ENCODE measurements around the gene THEMIS2.

DNA sequence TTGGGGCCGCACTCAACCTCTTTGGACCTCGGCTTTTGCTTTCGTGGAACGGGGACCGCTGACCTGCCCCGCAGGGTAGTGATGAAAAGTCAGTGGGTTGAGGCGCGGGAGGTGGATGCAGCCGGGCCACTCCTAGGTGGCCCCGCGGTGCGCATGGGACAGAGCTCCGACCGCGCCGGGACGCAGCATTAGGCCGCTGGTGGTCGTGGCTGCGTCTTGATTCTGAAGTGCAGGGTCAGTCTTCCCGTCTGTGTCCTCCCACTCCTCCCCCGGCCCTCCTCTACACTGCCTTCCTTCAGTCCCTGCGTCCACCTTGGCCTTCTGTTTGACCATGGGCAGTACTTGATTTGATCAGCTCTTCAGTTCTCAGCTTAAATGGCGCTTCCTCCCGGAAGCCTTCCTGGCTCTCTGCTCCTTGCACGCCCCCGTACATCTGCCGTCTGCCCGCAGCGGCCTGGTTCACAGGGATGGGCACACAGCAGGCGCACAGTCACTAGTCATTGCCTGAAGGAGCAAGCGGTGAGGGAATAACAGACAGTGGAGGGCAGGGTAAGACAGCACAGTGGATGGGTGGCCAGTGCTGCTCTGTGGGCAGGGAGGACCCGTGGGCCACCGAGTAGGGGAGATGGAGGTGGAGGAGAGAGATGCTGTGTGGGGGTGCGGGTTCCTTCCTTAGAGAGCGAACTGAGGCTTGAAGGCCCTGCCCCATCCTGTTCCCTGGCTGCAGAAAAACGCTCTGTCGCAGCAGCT lies 633 bp downstream of the THEMIS2 start:
- no peak for TF ChIP-seq MAX (IDR thresholded peaks at IDR 0.05)
- no peak for TF ChIP-seq CEBPB (IDR thresholded peaks at IDR 0.05)
- TF ChIP-seq TEAD4 (IDR thresholded peaks at IDR 0.05) = no peak
- no peak for TF ChIP-seq EP300 (IDR thresholded peaks at IDR 0.05; ENCODE audit: borderline replicate concordance)
- no peak for TF ChIP-seq REST (IDR thresholded peaks at IDR 0.05; ENCODE audit: low read depth)
- TF ChIP-seq YY1 (IDR thresholded peaks at IDR 0.05; ENCODE audit: low read depth) = no peak
- TF ChIP-seq RAD21 (IDR thresholded peaks at IDR 0.05; ENCODE audit: low read depth) = no peak
- no peak for TF ChIP-seq CREB1 (IDR thresholded peaks at IDR 0.05; ENCODE audit: low read depth)
- 0 out of 2 replicates have a peak, but pooled peaks have one; percentile 19 for TF ChIP-seq TAF1 (IDR thresholded peaks at IDR 0.05; ENCODE audit: low read depth)
- TF ChIP-seq TCF12 (IDR thresholded peaks at IDR 0.05; ENCODE audit: low read depth) = no peak
- TF ChIP-seq, protein P1, sequence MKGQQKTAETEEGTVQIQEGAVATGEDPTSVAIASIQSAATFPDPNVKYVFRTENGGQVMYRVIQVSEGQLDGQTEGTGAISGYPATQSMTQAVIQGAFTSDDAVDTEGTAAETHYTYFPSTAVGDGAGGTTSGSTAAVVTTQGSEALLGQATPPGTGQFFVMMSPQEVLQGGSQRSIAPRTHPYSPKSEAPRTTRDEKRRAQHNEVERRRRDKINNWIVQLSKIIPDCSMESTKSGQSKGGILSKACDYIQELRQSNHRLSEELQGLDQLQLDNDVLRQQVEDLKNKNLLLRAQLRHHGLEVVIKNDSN (IDR thresholded peaks at IDR 0.05) = no peak
- no peak for TF ChIP-seq EGR1 (IDR thresholded peaks at IDR 0.05)

Data from Ishikawa (cell line).